ENCODE measurements around the gene ARL15.
"Not testable (repeated sequence)": the region's sequence is repeated elsewhere in the genome, so short reads cannot be mapped to it uniquely, and the experiment has no call there.

Gene ARL15

DNA sequence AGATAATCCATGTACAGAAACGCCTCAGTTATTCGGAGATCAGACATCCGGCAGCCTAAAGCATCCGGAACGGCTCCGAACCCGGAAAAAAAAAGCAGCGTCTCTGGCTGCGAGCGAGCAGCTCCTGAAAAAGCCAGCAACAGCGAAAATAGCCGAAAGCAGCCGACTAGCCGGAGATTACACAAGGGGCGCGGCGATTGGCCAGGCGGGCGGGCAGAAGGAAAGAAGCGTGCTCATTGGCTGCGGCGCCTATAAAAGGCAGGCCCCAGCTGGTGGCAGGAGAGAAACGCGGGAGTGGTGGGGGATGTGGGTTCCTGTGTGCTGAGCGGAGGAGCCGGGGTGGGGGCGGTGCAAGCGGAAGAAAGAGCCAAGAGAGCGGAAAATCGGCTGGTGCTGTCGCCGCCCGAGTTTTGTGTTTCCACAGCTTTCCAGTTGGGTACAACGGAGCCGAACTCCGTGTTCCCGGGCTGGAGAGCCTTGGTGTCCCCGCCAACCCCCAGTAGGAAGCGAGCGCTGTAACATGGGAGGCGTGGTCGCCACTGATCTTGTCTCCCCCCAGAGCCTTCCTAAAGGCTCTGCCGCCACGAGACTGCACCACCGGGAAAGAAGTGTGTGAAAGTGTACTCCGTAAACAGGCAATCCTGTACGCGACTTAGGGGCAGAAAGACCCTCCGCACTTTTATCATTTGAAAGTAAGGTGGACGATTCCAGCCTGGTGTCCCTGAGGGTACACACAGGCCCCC, at the start of gene ARL15:
Gene ARL15 (minus strand): TSS at position 141 of the 743 bp plus-strand sequence.
- peak; percentile 97 for DNase-seq (ENCODE audit: low spot score)

GRCh38 chr5:54360089-54360488, 49.7 kb upstream of the ARL15 start:
- DNase-seq (ENCODE audit: low spot score) = peak; percentile 28

- no peak for DNase-seq (ENCODE audit: low spot score)
These were observed 47.2 kb upstream of the ARL15 start for GRCh38 chr5:54357408-54358058.

GRCh38 chr5:54353933-54354564, 43.7 kb upstream of the ARL15 start:
- not testable (repeated sequence) for DNase-seq (ENCODE audit: low spot score)

GRCh38 chr5:54352580-54352979, 42.2 kb upstream of the ARL15 start:
- not testable (repeated sequence) for DNase-seq (ENCODE audit: low spot score)

DNA sequence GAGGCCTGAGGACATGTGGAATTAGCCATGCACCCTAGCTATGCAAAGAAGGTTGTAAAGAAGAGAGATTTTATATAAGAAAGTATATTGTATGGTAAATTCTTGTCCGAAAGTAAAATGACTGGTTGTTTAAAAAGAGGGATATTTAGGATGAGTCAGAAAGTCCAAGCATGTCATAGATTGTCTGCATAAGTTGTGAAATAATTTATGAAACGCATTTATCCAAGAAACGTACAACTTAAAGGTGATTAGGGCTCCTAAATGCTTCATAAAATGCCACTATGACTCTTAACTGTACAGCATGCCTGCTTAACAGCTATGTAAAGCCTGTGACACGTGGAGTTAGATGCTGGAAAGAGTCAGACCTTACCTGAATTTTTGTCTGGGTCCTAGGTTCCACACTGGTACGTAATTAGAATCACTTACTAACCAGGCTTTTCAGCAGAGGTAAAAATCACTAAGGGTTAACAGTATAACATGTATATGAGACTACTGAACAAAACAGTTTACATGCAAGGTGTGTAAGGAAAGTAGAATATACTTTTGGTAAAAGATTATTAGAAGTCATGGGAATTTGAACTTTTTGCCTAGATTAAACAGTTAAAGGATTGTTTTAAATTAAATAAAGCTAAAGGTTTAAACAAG, 37.0 kb upstream of the ARL15 start:
- no peak for DNase-seq (ENCODE audit: low spot score)

GRCh38 chr5:54344653-54345052, 34.3 kb upstream of the ARL15 start:
- DNase-seq (ENCODE audit: low spot score) = no peak

GRCh38 chr5:54341971-54342370, 31.6 kb upstream of the ARL15 start:
- DNase-seq (ENCODE audit: low spot score) = no peak

DNA sequence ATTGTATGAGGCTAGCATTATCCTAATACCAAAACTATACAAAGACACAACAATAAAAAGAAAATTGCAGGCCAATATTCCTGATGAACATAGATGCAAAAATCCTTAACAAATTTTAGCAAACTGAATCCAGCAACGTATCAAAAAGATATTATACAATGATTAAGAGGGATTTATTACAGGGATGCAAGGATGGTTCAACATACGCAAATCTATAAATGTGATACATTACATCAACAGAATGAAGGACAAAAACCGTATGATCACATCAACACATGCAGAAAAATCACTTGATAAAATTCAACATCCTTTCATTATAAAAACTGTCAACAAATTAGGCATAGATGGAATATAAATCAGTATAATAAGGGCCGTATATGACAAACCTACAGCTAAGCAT, 27.1 kb upstream of the ARL15 start:
- no peak for DNase-seq (ENCODE audit: low spot score)

DNA sequence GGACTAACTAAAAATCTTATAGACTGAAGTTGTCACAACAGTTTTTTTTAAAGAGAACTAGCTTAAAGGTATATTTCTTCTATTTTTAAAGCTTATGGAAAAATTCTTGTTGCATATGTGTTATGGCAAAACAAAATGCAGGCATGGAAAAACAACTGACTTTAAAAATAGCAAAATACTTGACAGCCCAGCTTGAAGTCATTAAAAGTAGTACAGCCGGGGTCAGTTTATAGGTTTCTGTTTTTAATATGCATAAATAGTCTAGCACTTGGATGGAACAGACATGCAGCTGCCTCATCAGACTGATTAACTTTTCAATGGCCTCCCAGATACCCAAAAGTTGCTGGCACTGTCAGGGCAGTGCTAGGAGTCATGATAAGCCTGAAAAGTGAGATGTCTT, 22.3 kb upstream of the ARL15 start:
- DNase-seq (ENCODE audit: low spot score) = no peak

GRCh38 chr5:54329731-54330709, 19.6 kb upstream of the ARL15 start:
- DNase-seq (ENCODE audit: low spot score) = no peak

GRCh38 chr5:54326662-54327270, 16.4 kb upstream of the ARL15 start:
- no peak for DNase-seq (ENCODE audit: low spot score)

DNA sequence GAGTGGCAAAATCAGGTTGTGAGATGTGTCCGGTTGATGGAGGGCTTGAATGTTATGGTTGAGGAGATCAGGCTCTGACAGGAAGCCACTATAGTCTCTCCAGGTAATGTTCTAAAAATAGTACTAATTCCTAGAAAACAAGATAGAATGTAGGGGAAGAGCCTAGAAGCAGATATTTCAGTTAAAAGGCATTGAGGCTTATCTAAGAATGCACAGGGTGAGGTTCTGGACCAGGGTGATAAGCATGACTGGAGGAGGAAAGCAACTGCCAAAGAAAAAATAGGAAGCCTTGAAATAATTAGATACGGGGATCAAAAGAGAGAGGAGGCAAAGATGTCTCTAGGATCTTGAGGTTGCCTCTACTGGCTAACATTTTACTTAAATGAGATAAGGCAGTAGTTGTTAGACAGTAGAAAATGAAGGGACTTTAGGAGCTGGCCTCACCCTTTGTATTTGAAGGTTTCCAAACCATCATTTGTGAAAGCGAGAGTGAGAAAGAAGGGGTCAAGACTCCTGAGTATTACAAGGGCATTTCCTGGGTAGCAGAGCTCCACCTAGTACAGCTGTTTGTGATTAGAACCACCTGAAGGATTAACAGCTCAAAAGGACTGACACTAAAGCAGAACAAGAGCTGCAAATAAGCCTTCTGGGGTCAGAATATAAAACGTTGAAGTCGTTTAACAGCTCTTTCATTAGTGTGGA, 15.4 kb upstream of the ARL15 start:
- no peak for DNase-seq (ENCODE audit: low spot score)

DNA sequence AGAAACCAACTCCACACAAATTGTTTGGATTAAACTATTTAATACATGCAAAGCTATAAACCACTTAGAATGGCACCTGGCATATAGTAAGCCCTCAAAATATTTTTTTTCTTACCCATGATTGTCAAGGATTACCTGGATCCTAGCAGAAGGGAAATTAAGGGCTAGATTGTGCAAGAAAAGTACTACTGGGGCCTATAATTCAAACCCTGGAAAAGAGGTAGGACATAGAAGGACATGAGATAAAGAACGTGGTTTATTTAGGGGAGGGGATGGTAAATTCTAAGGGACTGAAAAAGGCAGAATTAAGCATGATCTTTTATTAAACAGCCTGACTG, 14.9 kb upstream of the ARL15 start:
- no peak for DNase-seq (ENCODE audit: low spot score)

DNA sequence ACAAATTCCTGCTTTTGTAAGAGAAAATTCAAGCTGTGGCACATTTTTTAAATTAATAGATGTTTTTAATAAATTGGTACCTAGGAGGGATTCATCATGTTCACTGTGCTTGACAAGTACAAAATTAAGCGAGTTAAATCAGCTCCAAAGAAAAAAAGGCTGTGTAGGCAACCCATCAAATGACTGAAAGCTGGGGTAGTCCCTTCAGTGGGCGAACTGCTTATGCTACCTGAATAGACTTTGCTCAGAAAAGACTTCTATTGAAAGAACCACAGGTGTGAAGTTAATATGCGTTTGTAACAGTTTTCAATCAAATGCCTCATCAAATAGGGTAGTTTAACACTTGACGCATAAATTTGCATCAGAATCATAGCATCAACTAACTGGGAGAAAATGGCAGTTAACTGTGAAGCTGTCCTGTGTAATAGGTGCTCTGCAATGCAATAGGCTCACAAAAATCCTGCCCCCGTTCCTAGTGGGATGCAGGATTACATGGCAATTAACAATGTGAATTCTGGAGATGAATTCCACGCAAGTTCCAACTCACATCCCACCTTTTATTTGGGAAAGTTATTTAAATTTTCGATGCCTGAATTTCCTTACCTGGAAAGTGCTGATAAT, 14.4 kb upstream of the ARL15 start:
- DNase-seq (ENCODE audit: low spot score) = no peak

- no peak for DNase-seq (ENCODE audit: low spot score)
These were observed 13.1 kb upstream of the ARL15 start for GRCh38 chr5:54323495-54323894.

GRCh38 chr5:54320256-54320655, 9.9 kb upstream of the ARL15 start:
- DNase-seq (ENCODE audit: low spot score) = no peak

GRCh38 chr5:54317511-54318260, 7.3 kb upstream of the ARL15 start:
- no peak for DNase-seq (ENCODE audit: low spot score)

DNA sequence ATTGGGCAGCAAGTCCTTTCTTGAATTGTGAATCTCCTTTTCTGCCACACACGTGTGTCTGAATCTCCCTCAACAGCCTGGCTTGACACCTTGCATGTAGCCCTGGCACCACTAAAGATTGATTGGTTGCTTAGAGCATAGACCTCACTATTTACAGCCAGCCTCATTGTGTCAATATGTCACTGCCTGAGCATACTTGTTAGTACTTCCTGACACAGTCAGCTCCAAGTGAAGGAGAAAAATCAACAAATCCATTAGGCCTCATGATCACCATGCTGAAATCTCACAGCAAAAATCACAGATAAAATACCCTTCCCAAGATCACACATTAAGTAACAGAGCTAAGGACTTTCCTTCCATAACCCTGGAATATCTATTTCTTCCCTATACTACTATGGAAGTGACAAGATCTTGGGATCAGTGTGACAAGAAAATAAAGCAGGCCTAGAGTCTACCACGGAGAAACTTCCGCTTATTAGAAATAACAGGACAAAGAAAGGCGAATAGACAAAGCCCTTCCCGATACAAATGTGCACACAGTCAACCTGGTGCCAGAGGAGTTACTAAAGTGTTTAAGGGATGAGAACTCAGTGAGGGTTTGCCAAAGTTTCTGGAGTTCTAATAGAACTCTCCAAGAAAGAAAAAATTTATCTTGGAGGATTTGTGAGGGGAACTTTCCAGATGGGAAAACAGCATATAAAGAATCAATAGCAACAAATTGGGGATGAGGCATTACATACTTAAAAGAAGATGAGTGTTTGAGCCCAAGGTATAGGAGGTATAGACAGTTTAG, 5.6 kb upstream of the ARL15 start:
- DNase-seq (ENCODE audit: low spot score) = no peak

Measured in iPS-NIHi11 (cell line).